Stimulated activated CD4-positive, alpha-beta T cell treated with anti-CD3 and anti-CD28 coated beads, Interleukin-12 subunit alpha, Interleukin-12 subunit beta, amount 100 ng/mL, for 48 hours (primary cell): ENCODE measurements around the gene DMBX1.
A peak's percentile ranks its signal among the peaks of the same experiment; 100 is the strongest.

Source experiments
- DNase-seq, 3 donors: peaks; one replicate each; pipeline ENCODE4 v3.0.0-alpha.2; 2020; ENCODE audit warnings: low read depth in 2 of 3, low spot score in 1 of 3

Gene DMBX1

GRCh38 chr1:46503421-46503820, 13.8 kb downstream of the DMBX1 start:
- DNase-seq = no peak

GRCh38 chr1:46506470-46507219, 17.0 kb downstream of the DMBX1 start:
- no peak for DNase-seq

- no peak for DNase-seq
These were observed 19.1 kb downstream of the DMBX1 start for GRCh38 chr1:46508757-46509156.

GRCh38 chr1:46510341-46510997, 20.8 kb downstream of the DMBX1 start:
- no peak for DNase-seq

GRCh38 chr1:46510998-46511365, 21.3 kb downstream of the DMBX1 start:
- no peak for DNase-seq

- no peak for DNase-seq
These were observed 22.6 kb downstream of the DMBX1 start for GRCh38 chr1:46512135-46512791.

- no peak for DNase-seq
These were observed 23.2 kb downstream of the DMBX1 start for GRCh38 chr1:46512792-46513190.

GRCh38 chr1:46513536-46513935, 23.9 kb downstream of the DMBX1 start:
- DNase-seq = no peak

- no peak for DNase-seq
These were observed 25.9 kb downstream of the DMBX1 start for GRCh38 chr1:46515576-46515975.

GRCh38 chr1:46516200-46516950, 26.7 kb downstream of the DMBX1 start:
- no peak for DNase-seq

- DNase-seq = no peak
These were observed 27.5 kb downstream of the DMBX1 start for GRCh38 chr1:46517010-46517600.

- DNase-seq = no peak
These were observed 28.4 kb downstream of the DMBX1 start for GRCh38 chr1:46517932-46518498.

- no peak for DNase-seq
These were observed 29.6 kb downstream of the DMBX1 start for GRCh38 chr1:46519209-46519608.

- DNase-seq = no peak
These were observed 30.7 kb downstream of the DMBX1 start for GRCh38 chr1:46520063-46520911.

GRCh38 chr1:46521414-46521813, 31.8 kb downstream of the DMBX1 start:
- no peak for DNase-seq

GRCh38 chr1:46522184-46522968, 32.7 kb downstream of the DMBX1 start:
- DNase-seq = peak in 2 of 3 donors; percentile 22 to 41

GRCh38 chr1:46522969-46523320, 33.3 kb downstream of the DMBX1 start:
- DNase-seq = no peak

GRCh38 chr1:46523496-46524353, 34.1 kb downstream of the DMBX1 start:
- DNase-seq = no peak
